H9 (cell line): ENCODE results near the gene MICAL3. TPM values are rescaled to one million over a fixed set of nuclear protein-coding genes. Genes with fewer than 3 reads are reported as not detected.

Experiments used
- DNase-seq: peaks from one replicate; pipeline ENCODE4 v3.0.0-alpha.2; 2017
- H2AFZ ChIP-seq: one replicate; pipeline ENCODE4 v1.6.1; 2013; ENCODE audit warnings: mild to moderate bottlenecking, low read length, control low read depth, moderate library complexity
- H2AK5ac ChIP-seq: 2 replicates; pipeline ENCODE4 v1.6.1; 2013; ENCODE audit warnings: low read length, control low read depth, mixed read lengths; ENCODE audit not compliant: insufficient read length
- H2BK120ac ChIP-seq: one replicate; pipeline ENCODE4 v1.6.1; 2013; ENCODE audit warnings: low read depth, mild to moderate bottlenecking, low read length, control low read depth, inconsistent platforms; ENCODE audit not compliant: poor library complexity, severe bottlenecking
- H2BK12ac ChIP-seq: 2 replicates; pipeline ENCODE4 v1.6.1; 2013; ENCODE audit warnings: low read length, control low read depth, mixed read lengths, low read depth; ENCODE audit not compliant: insufficient read length
- H2BK15ac ChIP-seq: 2 replicates; pipeline ENCODE4 v1.6.1; 2013; ENCODE audit warnings: low read depth, low read length, control low read depth
- H2BK20ac ChIP-seq: one replicate; pipeline ENCODE4 v1.6.1; 2013; ENCODE audit warnings: low read depth, mild to moderate bottlenecking, low read length, control low read depth, inconsistent platforms; ENCODE audit not compliant: poor library complexity, severe bottlenecking
- H2BK5ac ChIP-seq: 2 replicates; pipeline ENCODE4 v1.6.1; 2013; ENCODE audit warnings: low read length, control low read depth, mixed read lengths; ENCODE audit not compliant: insufficient read length
- H3K14ac ChIP-seq: 2 replicates; pipeline ENCODE4 v1.6.1; 2013; ENCODE audit warnings: low read length, control low read depth; ENCODE audit not compliant: insufficient read depth
- H3K18ac ChIP-seq: 2 replicates; pipeline ENCODE4 v1.6.1; 2013; ENCODE audit warnings: low read depth, mild to moderate bottlenecking, mixed read lengths, low read length, control low read depth; ENCODE audit not compliant: insufficient read length
- H3K23ac ChIP-seq: 2 replicates; pipeline ENCODE4 v1.6.1; 2013; ENCODE audit warnings: low read length, control low read depth, mixed read lengths, low read depth; ENCODE audit not compliant: insufficient read length
- H3K23me2 ChIP-seq: 2 replicates; pipeline ENCODE4 v1.6.1; 2013; ENCODE audit warnings: low read depth, mild to moderate bottlenecking, mixed read lengths, low read length, control low read depth; ENCODE audit not compliant: insufficient read length, poor library complexity, severe bottlenecking
- H3K27ac ChIP-seq: 2 replicates; pipeline ENCODE4 v1.5.1; 2013; ENCODE audit warnings: low read length, control low read depth, mixed read lengths, low read depth; ENCODE audit not compliant: insufficient read length
- H3K27me3 ChIP-seq: 2 replicates; pipeline ENCODE4 v1.6.1; 2013; ENCODE audit warnings: low read length, control low read depth, inconsistent platforms; ENCODE audit not compliant: insufficient read depth
- H3K4ac ChIP-seq: 2 replicates; pipeline ENCODE4 v1.6.1; 2013; ENCODE audit warnings: low read depth, mild to moderate bottlenecking, control low read depth, inconsistent platforms, low read length, moderate library complexity
- H3K4me1 ChIP-seq: 2 replicates; pipeline ENCODE4 v1.6.1; 2013; ENCODE audit warnings: low read length, control low read depth, inconsistent platforms; ENCODE audit not compliant: insufficient read depth
- H3K4me2 ChIP-seq: 2 replicates; pipeline ENCODE4 v1.6.1; 2013; ENCODE audit warnings: low read length, control low read depth, mixed read lengths; ENCODE audit not compliant: insufficient read length, insufficient read depth
- H3K56ac ChIP-seq: 2 replicates; pipeline ENCODE4 v1.6.1; 2013; ENCODE audit warnings: low read depth, mild to moderate bottlenecking, mixed read lengths, low read length, control low read depth; ENCODE audit not compliant: insufficient read length
- H3K79me1 ChIP-seq: 2 replicates; pipeline ENCODE4 v1.6.1; 2013; ENCODE audit warnings: low read depth, mild to moderate bottlenecking, moderate library complexity, low read length, control low read depth, inconsistent platforms; ENCODE audit not compliant: insufficient read depth, poor library complexity, severe bottlenecking
- H3K79me2 ChIP-seq: 2 replicates; pipeline ENCODE4 v1.6.1; 2013; ENCODE audit warnings: low read length, control low read depth, inconsistent platforms; ENCODE audit not compliant: insufficient read depth
- H3K9ac ChIP-seq: 2 replicates; pipeline ENCODE4 v1.6.1; 2013; ENCODE audit warnings: low read length, control low read depth, mixed read lengths; ENCODE audit not compliant: insufficient read length; ENCODE audit errors: extremely low read depth
- H3K9me3 ChIP-seq: one replicate; pipeline ENCODE4 v1.6.1; 2013; ENCODE audit warnings: low read depth, low read length, inconsistent platforms; ENCODE audit not compliant: control insufficient read depth
- H3T11ph ChIP-seq: one replicate; pipeline ENCODE4 v1.6.1; 2013; ENCODE audit warnings: mild to moderate bottlenecking, low read length, control low read depth, inconsistent platforms
- H4K20me1 ChIP-seq: one replicate; pipeline ENCODE4 v1.6.1; 2013; ENCODE audit not compliant: control insufficient read depth, insufficient read length, insufficient read depth
- H4K5ac ChIP-seq: 2 replicates; pipeline ENCODE4 v1.6.1; 2013; ENCODE audit warnings: low read depth, mild to moderate bottlenecking, mixed read lengths, low read length, control low read depth; ENCODE audit not compliant: insufficient read length
- H4K8ac ChIP-seq: replicated peaks from 2 replicates; pipeline ENCODE4 v1.6.1; 2013; ENCODE audit warnings: low read length, control low read depth, mixed read lengths, low read depth; ENCODE audit not compliant: insufficient read length
- H4K91ac ChIP-seq: 2 replicates; pipeline ENCODE4 v1.6.1; 2013; ENCODE audit warnings: low read depth, mild to moderate bottlenecking, moderate library complexity, mixed read lengths, low read length, control low read depth; ENCODE audit not compliant: insufficient read length
- H3K27ac Mint-ChIP-seq, 3 experiments: 2 replicates in 2 of 3; 3 replicates in 1 of 3; pipeline ENCODE4 v1.8.0; 2020 to 2021; ENCODE audit warnings: mixed read lengths in 3 of 3, mild to moderate bottlenecking in 1 of 3, moderate library complexity in 1 of 3
- H3K27me3 Mint-ChIP-seq: 2 replicates; pipeline ENCODE4 v1.8.0; 2021; ENCODE audit warnings: low read depth, mild to moderate bottlenecking, moderate library complexity, mixed read lengths
- H3K36me3 Mint-ChIP-seq, 3 experiments: 2 replicates in 2 of 3; 3 replicates in 1 of 3; pipeline ENCODE4 v1.8.0; 2020 to 2021; ENCODE audit warnings: low read depth in 3 of 3, mixed read lengths in 3 of 3; ENCODE audit not compliant: insufficient read depth in 1 of 3
- H3K4me1 Mint-ChIP-seq, 2 experiments: 2 replicates each; pipeline ENCODE4 v1.8.0; 2020; ENCODE audit warnings: mixed read lengths in 2 of 2
- H3K4me3 Mint-ChIP-seq, 2 experiments: 2 replicates in 1 of 2; 3 replicates in 1 of 2; pipeline ENCODE4 v1.8.0; 2020 to 2021; ENCODE audit warnings: mild to moderate bottlenecking in 2 of 2, mixed read lengths in 2 of 2, moderate library complexity in 1 of 2
- H3K9me3 Mint-ChIP-seq, 2 experiments: 2 replicates in 1 of 2; 3 replicates in 1 of 2; pipeline ENCODE4 v1.8.0; 2020; ENCODE audit warnings: mild to moderate bottlenecking in 2 of 2, mixed read lengths in 2 of 2, moderate library complexity in 1 of 2
- WGBS: extraction: QIAGEN DNeasy Blood & Tissue Kit; methylation state at CpG from one replicate; pipeline ENCODE4 v1.1.7; 2013; ENCODE audit warnings: missing lambda C conversion rate, low lambda C conversion rate, mixed read lengths; ENCODE audit not compliant: insufficient read length; ENCODE audit errors: extremely low coverage; 5-methylcytosine and 5-hydroxymethylcytosine counted together
- total RNA-seq: library from RNA; stranded (reverse); gene quantifications from 2 replicates; pipeline ENCODE4 v1.2.1, GENCODE V29; 2021
- TF ChIP-seq, protein P1 (sequence below): fragments of 200-600 bp; sonication (generic); conservative IDR thresholded peaks from 3 replicates; pipeline ENCODE4 v1.8.0; 2021; ENCODE audit warnings: antibody characterized with exemption, mild to moderate bottlenecking

MICAL3 gene
- total RNA-seq, 1 experiment from 2014 or later = 50.2 TPM

DNA sequence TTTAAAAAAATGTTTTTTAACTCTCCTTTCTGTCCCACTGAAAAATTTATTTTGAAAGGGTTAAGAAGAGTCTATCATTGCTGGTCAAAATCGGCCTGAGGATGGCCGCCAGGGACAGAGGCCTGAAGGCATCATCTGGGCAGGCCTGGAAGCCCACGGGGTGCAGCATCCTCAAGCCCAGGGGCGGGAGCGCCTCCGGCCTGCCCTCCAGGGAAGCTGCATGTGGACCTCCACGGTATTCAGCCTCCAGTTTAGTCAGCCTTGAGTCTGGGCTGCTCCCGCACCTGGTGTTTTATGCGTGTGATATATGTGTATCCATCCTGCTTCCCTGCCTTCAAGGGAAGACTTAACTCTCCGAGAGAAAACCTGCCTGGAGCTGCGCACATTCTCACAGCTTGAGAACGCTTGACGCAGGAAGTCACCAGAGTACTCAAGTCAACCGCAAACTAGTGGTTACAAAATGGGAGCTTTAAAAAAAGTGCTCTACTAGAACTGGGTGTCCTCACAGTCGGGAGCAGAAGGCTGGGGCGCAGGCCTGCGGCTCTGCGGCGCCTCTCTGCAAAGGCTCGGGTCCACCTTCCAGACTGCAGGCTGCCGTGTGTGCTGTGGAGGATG, 236.5 kb downstream of the MICAL3 start:
- H2BK12ac ChIP-seq = no peak overlapping the region
- no peak overlapping the region for H3K4me3 Mint-ChIP-seq
- no peaks in the 10 kb centered on the region for H3K4me1 ChIP-seq
- no peak overlapping the region for H3K9ac ChIP-seq
- H2BK120ac ChIP-seq = no peak overlapping the region
- no peak overlapping the region for H3K23ac ChIP-seq
- H2BK5ac ChIP-seq = no peak overlapping the region
- TF ChIP-seq, protein P1, sequence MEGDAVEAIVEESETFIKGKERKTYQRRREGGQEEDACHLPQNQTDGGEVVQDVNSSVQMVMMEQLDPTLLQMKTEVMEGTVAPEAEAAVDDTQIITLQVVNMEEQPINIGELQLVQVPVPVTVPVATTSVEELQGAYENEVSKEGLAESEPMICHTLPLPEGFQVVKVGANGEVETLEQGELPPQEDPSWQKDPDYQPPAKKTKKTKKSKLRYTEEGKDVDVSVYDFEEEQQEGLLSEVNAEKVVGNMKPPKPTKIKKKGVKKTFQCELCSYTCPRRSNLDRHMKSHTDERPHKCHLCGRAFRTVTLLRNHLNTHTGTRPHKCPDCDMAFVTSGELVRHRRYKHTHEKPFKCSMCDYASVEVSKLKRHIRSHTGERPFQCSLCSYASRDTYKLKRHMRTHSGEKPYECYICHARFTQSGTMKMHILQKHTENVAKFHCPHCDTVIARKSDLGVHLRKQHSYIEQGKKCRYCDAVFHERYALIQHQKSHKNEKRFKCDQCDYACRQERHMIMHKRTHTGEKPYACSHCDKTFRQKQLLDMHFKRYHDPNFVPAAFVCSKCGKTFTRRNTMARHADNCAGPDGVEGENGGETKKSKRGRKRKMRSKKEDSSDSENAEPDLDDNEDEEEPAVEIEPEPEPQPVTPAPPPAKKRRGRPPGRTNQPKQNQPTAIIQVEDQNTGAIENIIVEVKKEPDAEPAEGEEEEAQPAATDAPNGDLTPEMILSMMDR = no peak
- peaks cover 11 to 16% of the 10 kb centered on the region in 2 experiments for H3K4me1 Mint-ChIP-seq
- no CpG with 5 or more reads among the region's 21 CpGs for WGBS
- no peak overlapping the region for H3K27ac ChIP-seq
- no peak overlapping the region for H3K56ac ChIP-seq
- no peak overlapping the region for H2AK5ac ChIP-seq
- no peaks in the 10 kb centered on the region for H3K27me3 ChIP-seq
- H3T11ph ChIP-seq = no peak overlapping the region
- H2AFZ ChIP-seq = no peak overlapping the region
- H4K20me1 ChIP-seq = no peaks in the 10 kb centered on the region
- H3K4ac ChIP-seq = no peak overlapping the region
- no peak overlapping the region for H2BK15ac ChIP-seq
- no peak for DNase-seq
- H4K91ac ChIP-seq = no peak overlapping the region
- no peaks in the 10 kb centered on the region for H3K9me3 Mint-ChIP-seq
- no peaks in the 10 kb centered on the region; the same call in 1 of the 2 replicates for H3K27me3 Mint-ChIP-seq
- no peaks in the 10 kb centered on the region for H3K79me1 ChIP-seq
- H3K14ac ChIP-seq = no peak overlapping the region
- H3K9me3 ChIP-seq = no peaks in the 10 kb centered on the region
- no peak overlapping the region for H4K5ac ChIP-seq
- no peak overlapping the region for H3K27ac Mint-ChIP-seq
- no peaks in the 10 kb centered on the region for H3K79me2 ChIP-seq
- no peak overlapping the region for H2BK20ac ChIP-seq
- peaks cover 0 to 4% (median 0%) of the 10 kb centered on the region in 3 experiments; a peak in 5 of 7 replicates for H3K36me3 Mint-ChIP-seq
- H3K4me2 ChIP-seq = no peak overlapping the region
- H3K23me2 ChIP-seq = no peaks in the 10 kb centered on the region
- H3K18ac ChIP-seq = no peak overlapping the region
- H4K8ac ChIP-seq = no peak overlapping the region
